Keratinocyte (primary cell): ENCODE measurements around the gene ARMC2. TPM values are rescaled to one million over a fixed set of nuclear protein-coding genes. Genes with fewer than 3 reads are reported as not detected.

Experiments
- DNase-seq: peaks from one replicate; pipeline ENCODE4 v3.0.0-alpha.2; 2011; ENCODE audit warnings: low read depth, missing footprints, low spot score
- FAIRE-seq: peaks from 2 replicates; lab custom pipeline; 2011; peaks lifted over from hg19 to GRCh38; lab: Jason Lieb, UNC
- H2AFZ ChIP-seq: 2 replicates; pipeline ENCODE4 v1.6.0; 2012; ENCODE audit warnings: low read length, control low read depth, inconsistent platforms; ENCODE audit not compliant: control insufficient read depth
- H3K27ac ChIP-seq: 2 replicates; pipeline ENCODE4 v1.5.1; 2011; ENCODE audit warnings: low read length; ENCODE audit not compliant: control insufficient read depth, insufficient read depth
- H3K27me3 ChIP-seq: 3 replicates; pipeline ENCODE4 v1.6.0; 2011; ENCODE audit warnings: low read length; ENCODE audit not compliant: control insufficient read depth, insufficient read depth; ENCODE audit errors: extremely low read depth
- H3K36me3 ChIP-seq, 2 experiments: 2 replicates in 1 of 2; 3 replicates in 1 of 2; pipeline ENCODE4 v1.5.1; 2011; ENCODE audit warnings: low read length in 2 of 2, mild to moderate bottlenecking in 1 of 2; ENCODE audit not compliant: control insufficient read depth in 2 of 2, insufficient read depth in 2 of 2; ENCODE audit errors: extremely low read depth in 1 of 2
- H3K4me1 ChIP-seq: 3 replicates; pipeline ENCODE4 v1.5.1; 2011; ENCODE audit warnings: low read length; ENCODE audit not compliant: control insufficient read depth, insufficient read depth; ENCODE audit errors: extremely low read depth
- H3K4me2 ChIP-seq: 3 replicates; pipeline ENCODE4 v1.6.0; 2011; ENCODE audit warnings: low read depth, low read length; ENCODE audit not compliant: control insufficient read depth, insufficient read depth; ENCODE audit errors: extremely low read depth
- H3K4me3 ChIP-seq, 3 experiments: fragments of 200-600 bp in 1 of 3; sonication (generic) in 1 of 3; 2 replicates in 2 of 3; 3 replicates in 1 of 3; pipeline ENCODE4 v1.5.1; 2011 to 2016; ENCODE audit warnings: low read length in 3 of 3, mild to moderate bottlenecking in 3 of 3, control low read depth in 2 of 3, inconsistent platforms in 1 of 3, low read depth in 1 of 3, mixed read lengths in 1 of 3, mixed run types in 1 of 3, moderate library complexity in 1 of 3; ENCODE audit not compliant: control insufficient read depth in 2 of 3, insufficient read depth in 2 of 3; ENCODE audit errors: extremely low read depth in 1 of 3
- H3K79me2 ChIP-seq: 2 replicates; pipeline ENCODE4 v1.6.0; 2012; ENCODE audit warnings: low read length; ENCODE audit not compliant: control insufficient read depth, insufficient read depth
- H3K9ac ChIP-seq: 3 replicates; pipeline ENCODE4 v1.6.0; 2011; ENCODE audit warnings: low read length; ENCODE audit not compliant: control insufficient read depth, insufficient read depth; ENCODE audit errors: extremely low read depth
- H3K9me1 ChIP-seq: 3 replicates; pipeline ENCODE4 v1.6.0; 2011; ENCODE audit warnings: low read length; ENCODE audit not compliant: control insufficient read depth, insufficient read depth; ENCODE audit errors: extremely low read depth
- H3K9me3 ChIP-seq: 2 replicates; pipeline ENCODE4 v1.5.1; 2012; ENCODE audit warnings: low read depth, low read length; ENCODE audit not compliant: control insufficient read depth
- H4K20me1 ChIP-seq: 3 replicates; pipeline ENCODE4 v1.6.0; 2011; ENCODE audit warnings: low read length; ENCODE audit not compliant: control insufficient read depth, insufficient read depth; ENCODE audit errors: extremely low read depth
- EZH2 ChIP-seq: IDR thresholded peaks from one replicate; pipeline ENCODE4 v1.6.1; 2012; ENCODE audit warnings: inconsistent platforms, mild to moderate bottlenecking, low read length, moderate library complexity
- dilution Hi-C: fragments of 300-500 bp; cut with MboI; formaldehyde crosslinking; loops from one replicate; pipeline ENCODE4 v1.7.0; 2020; ENCODE audit warnings: low sequenced_read_pairs; ENCODE audit not compliant: extremely low pct_ligation_motif_present
- polyA plus RNA-seq, 5 experiments: library from polyadenylated mRNA; depleted of rRNA in 3 of 5; stranded (reverse) in 3 of 5; stranded (forward) in 1 of 5; unstranded in 1 of 5; fragments of >200 nt; gene quantifications; 1 replicate in 1 of 5; 2 replicates in 3 of 5; 3 replicates in 1 of 5; pipeline versions ENCODE4 v1.2.1 to v1.2.3, GENCODE V29; 2011 to 2012; ENCODE audit warnings: missing spikeins in 2 of 5, low read depth in 1 of 5, low replicate concordance in 1 of 5
- TF ChIP-seq, protein P1 (sequence below), 3 experiments: IDR thresholded peaks in 1 of 3; conservative IDR thresholded peaks in 1 of 3; optimal IDR thresholded peaks in 1 of 3; 2 replicates in 2 of 3; 3 replicates in 1 of 3; pipeline versions ENCODE3 to v1.5.1; 2011; ENCODE audit warnings: low read length in 3 of 3, mild to moderate bottlenecking in 3 of 3, moderate library complexity in 2 of 3, control low read depth in 1 of 3, inconsistent platforms in 1 of 3; ENCODE audit not compliant: insufficient read depth in 2 of 3; ENCODE audit errors: extremely low read depth in 1 of 3

ARMC2 gene
- polyA plus RNA-seq, 1 donor (not counting 4 experiments of a cell fraction or from before 2014, with no cell fraction given): 3.8 TPM

DNA sequence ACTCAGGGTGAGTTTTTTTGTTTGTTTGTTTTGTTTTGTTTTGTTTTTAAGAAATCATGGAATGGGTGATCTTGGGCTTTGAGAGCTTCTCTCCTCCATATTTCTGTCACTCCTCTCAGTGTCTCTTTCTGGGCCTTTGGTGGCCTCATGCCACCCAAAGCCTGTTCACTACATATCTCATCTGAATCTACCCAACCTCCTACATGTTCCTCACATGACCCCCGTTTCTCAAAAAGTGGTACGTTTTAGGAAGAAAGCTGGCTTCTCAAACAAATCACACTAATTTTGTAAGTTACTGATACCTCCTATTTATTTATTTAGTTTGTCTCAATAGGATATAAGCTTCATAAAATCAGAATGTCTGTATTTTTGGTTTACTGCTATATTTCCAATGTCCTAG, 166.4 kb downstream of the ARMC2 start:
- H3K36me3 ChIP-seq: no peaks in the 10 kb centered on the region
- H3K9me3 ChIP-seq: no peaks in the 10 kb centered on the region
- H2AFZ ChIP-seq: peak overlapping the region; percentile 57
- FAIRE-seq (no peak), DNase-seq (no peak)
- no peaks in the 10 kb centered on the region for H3K27me3 ChIP-seq
- no peaks in the 10 kb centered on the region for H3K79me2 ChIP-seq
- peaks cover 25% of the 10 kb centered on the region for H3K4me1 ChIP-seq
- peak overlapping the region; percentile 67 for H3K4me2 ChIP-seq
- H3K9me1 ChIP-seq: no peaks in the 10 kb centered on the region
- H3K27ac ChIP-seq: peak overlapping the region; percentile 59
- dilution Hi-C loops: no loop called here
- H4K20me1 ChIP-seq: no peaks in the 10 kb centered on the region
- no peak for TF ChIP-seq EZH2
- TF ChIP-seq, protein P1, sequence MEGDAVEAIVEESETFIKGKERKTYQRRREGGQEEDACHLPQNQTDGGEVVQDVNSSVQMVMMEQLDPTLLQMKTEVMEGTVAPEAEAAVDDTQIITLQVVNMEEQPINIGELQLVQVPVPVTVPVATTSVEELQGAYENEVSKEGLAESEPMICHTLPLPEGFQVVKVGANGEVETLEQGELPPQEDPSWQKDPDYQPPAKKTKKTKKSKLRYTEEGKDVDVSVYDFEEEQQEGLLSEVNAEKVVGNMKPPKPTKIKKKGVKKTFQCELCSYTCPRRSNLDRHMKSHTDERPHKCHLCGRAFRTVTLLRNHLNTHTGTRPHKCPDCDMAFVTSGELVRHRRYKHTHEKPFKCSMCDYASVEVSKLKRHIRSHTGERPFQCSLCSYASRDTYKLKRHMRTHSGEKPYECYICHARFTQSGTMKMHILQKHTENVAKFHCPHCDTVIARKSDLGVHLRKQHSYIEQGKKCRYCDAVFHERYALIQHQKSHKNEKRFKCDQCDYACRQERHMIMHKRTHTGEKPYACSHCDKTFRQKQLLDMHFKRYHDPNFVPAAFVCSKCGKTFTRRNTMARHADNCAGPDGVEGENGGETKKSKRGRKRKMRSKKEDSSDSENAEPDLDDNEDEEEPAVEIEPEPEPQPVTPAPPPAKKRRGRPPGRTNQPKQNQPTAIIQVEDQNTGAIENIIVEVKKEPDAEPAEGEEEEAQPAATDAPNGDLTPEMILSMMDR (optimal IDR thresholded peaks at IDR 0.05 in 1 of 3, IDR thresholded peaks at IDR 0.05 in 1 of 3, conservative IDR thresholded peaks at IDR 0.05 in 1 of 3; ENCODE audit: extremely low read depth in 1 of 3, insufficient read depth in 2 of 3, low read length in 3 of 3): no peak
- peak overlapping the region; percentile 40 for H3K9ac ChIP-seq
- H3K4me3 ChIP-seq: no peak overlapping the region

DNA sequence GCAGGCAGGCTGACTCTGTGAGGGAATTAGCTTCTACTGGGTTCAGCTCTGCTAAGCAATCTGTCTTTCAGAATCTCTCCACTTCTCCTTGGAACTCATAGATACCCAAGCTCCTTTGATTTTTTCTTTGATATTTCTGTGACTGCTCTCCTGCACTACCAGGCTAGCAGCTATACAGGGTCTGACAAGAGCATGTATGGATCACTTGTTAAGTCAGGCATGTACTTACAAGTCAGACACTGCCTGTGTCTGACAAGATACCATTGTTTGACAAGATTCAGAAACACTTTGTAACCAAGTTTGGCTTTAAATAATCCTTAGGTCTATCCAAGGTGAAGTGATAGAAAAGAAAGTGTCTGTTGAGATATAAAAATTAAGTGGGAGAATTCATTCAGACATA, 167.0 kb downstream of the ARMC2 start:
- H3K4me1 ChIP-seq: peaks cover 22% of the 10 kb centered on the region
- H3K9me1 ChIP-seq: no peaks in the 10 kb centered on the region
- H3K4me2 ChIP-seq: peak overlapping the region; percentile 67
- peak overlapping the region; percentile 64 for H2AFZ ChIP-seq
- H4K20me1 ChIP-seq: no peaks in the 10 kb centered on the region
- no peaks in the 10 kb centered on the region for H3K9me3 ChIP-seq
- dilution Hi-C loops: no loop called here
- H3K36me3 ChIP-seq: no peaks in the 10 kb centered on the region
- H3K9ac ChIP-seq: peak overlapping the region; percentile 40
- H3K27me3 ChIP-seq: no peaks in the 10 kb centered on the region
- DNase-seq: peak; percentile 36
- peak; percentile 84 for FAIRE-seq
- no peak for TF ChIP-seq EZH2
- TF ChIP-seq, protein P1 (optimal IDR thresholded peaks at IDR 0.05 in 1 of 3, IDR thresholded peaks at IDR 0.05 in 1 of 3, conservative IDR thresholded peaks at IDR 0.05 in 1 of 3; ENCODE audit: extremely low read depth in 1 of 3, insufficient read depth in 2 of 3, low read length in 3 of 3): no peak
- H3K4me3 ChIP-seq: peak overlapping the region in 1 of 3 experiments; percentile 29
- peak overlapping the region; percentile 59 for H3K27ac ChIP-seq
- no peaks in the 10 kb centered on the region for H3K79me2 ChIP-seq
